H9 (cell line): ENCODE data around the gene NOVA1. TPM values are rescaled to one million over a fixed set of nuclear protein-coding genes. Genes with fewer than 3 reads are reported as not detected.

Experiments used
- DNase-seq: peaks from one replicate; pipeline ENCODE4 v3.0.0-alpha.2; 2017
- H2AFZ ChIP-seq: one replicate; pipeline ENCODE4 v1.6.1; 2013; ENCODE audit warnings: mild to moderate bottlenecking, low read length, control low read depth, moderate library complexity
- H2AK5ac ChIP-seq: 2 replicates; pipeline ENCODE4 v1.6.1; 2013; ENCODE audit warnings: low read length, control low read depth, mixed read lengths; ENCODE audit not compliant: insufficient read length
- H2BK120ac ChIP-seq: one replicate; pipeline ENCODE4 v1.6.1; 2013; ENCODE audit warnings: low read depth, mild to moderate bottlenecking, low read length, control low read depth, inconsistent platforms; ENCODE audit not compliant: poor library complexity, severe bottlenecking
- H2BK12ac ChIP-seq: 2 replicates; pipeline ENCODE4 v1.6.1; 2013; ENCODE audit warnings: low read length, control low read depth, mixed read lengths, low read depth; ENCODE audit not compliant: insufficient read length
- H2BK15ac ChIP-seq: 2 replicates; pipeline ENCODE4 v1.6.1; 2013; ENCODE audit warnings: low read depth, low read length, control low read depth
- H2BK20ac ChIP-seq: one replicate; pipeline ENCODE4 v1.6.1; 2013; ENCODE audit warnings: low read depth, mild to moderate bottlenecking, low read length, control low read depth, inconsistent platforms; ENCODE audit not compliant: poor library complexity, severe bottlenecking
- H2BK5ac ChIP-seq: 2 replicates; pipeline ENCODE4 v1.6.1; 2013; ENCODE audit warnings: low read length, control low read depth, mixed read lengths; ENCODE audit not compliant: insufficient read length
- H3K14ac ChIP-seq: 2 replicates; pipeline ENCODE4 v1.6.1; 2013; ENCODE audit warnings: low read length, control low read depth; ENCODE audit not compliant: insufficient read depth
- H3K18ac ChIP-seq: 2 replicates; pipeline ENCODE4 v1.6.1; 2013; ENCODE audit warnings: low read depth, mild to moderate bottlenecking, mixed read lengths, low read length, control low read depth; ENCODE audit not compliant: insufficient read length
- H3K23ac ChIP-seq: 2 replicates; pipeline ENCODE4 v1.6.1; 2013; ENCODE audit warnings: low read length, control low read depth, mixed read lengths, low read depth; ENCODE audit not compliant: insufficient read length
- H3K23me2 ChIP-seq: 2 replicates; pipeline ENCODE4 v1.6.1; 2013; ENCODE audit warnings: low read depth, mild to moderate bottlenecking, mixed read lengths, low read length, control low read depth; ENCODE audit not compliant: insufficient read length, poor library complexity, severe bottlenecking
- H3K27ac ChIP-seq: 2 replicates; pipeline ENCODE4 v1.5.1; 2013; ENCODE audit warnings: low read length, control low read depth, mixed read lengths, low read depth; ENCODE audit not compliant: insufficient read length
- H3K27me3 ChIP-seq: 2 replicates; pipeline ENCODE4 v1.6.1; 2013; ENCODE audit warnings: low read length, control low read depth, inconsistent platforms; ENCODE audit not compliant: insufficient read depth
- H3K4ac ChIP-seq: 2 replicates; pipeline ENCODE4 v1.6.1; 2013; ENCODE audit warnings: low read depth, mild to moderate bottlenecking, control low read depth, inconsistent platforms, low read length, moderate library complexity
- H3K4me1 ChIP-seq: 2 replicates; pipeline ENCODE4 v1.6.1; 2013; ENCODE audit warnings: low read length, control low read depth, inconsistent platforms; ENCODE audit not compliant: insufficient read depth
- H3K4me2 ChIP-seq: 2 replicates; pipeline ENCODE4 v1.6.1; 2013; ENCODE audit warnings: low read length, control low read depth, mixed read lengths; ENCODE audit not compliant: insufficient read length, insufficient read depth
- H3K56ac ChIP-seq: 2 replicates; pipeline ENCODE4 v1.6.1; 2013; ENCODE audit warnings: low read depth, mild to moderate bottlenecking, mixed read lengths, low read length, control low read depth; ENCODE audit not compliant: insufficient read length
- H3K79me1 ChIP-seq: 2 replicates; pipeline ENCODE4 v1.6.1; 2013; ENCODE audit warnings: low read depth, mild to moderate bottlenecking, moderate library complexity, low read length, control low read depth, inconsistent platforms; ENCODE audit not compliant: insufficient read depth, poor library complexity, severe bottlenecking
- H3K79me2 ChIP-seq: 2 replicates; pipeline ENCODE4 v1.6.1; 2013; ENCODE audit warnings: low read length, control low read depth, inconsistent platforms; ENCODE audit not compliant: insufficient read depth
- H3K9ac ChIP-seq: 2 replicates; pipeline ENCODE4 v1.6.1; 2013; ENCODE audit warnings: low read length, control low read depth, mixed read lengths; ENCODE audit not compliant: insufficient read length; ENCODE audit errors: extremely low read depth
- H3K9me3 ChIP-seq: one replicate; pipeline ENCODE4 v1.6.1; 2013; ENCODE audit warnings: low read depth, low read length, inconsistent platforms; ENCODE audit not compliant: control insufficient read depth
- H3T11ph ChIP-seq: one replicate; pipeline ENCODE4 v1.6.1; 2013; ENCODE audit warnings: mild to moderate bottlenecking, low read length, control low read depth, inconsistent platforms
- H4K20me1 ChIP-seq: one replicate; pipeline ENCODE4 v1.6.1; 2013; ENCODE audit not compliant: control insufficient read depth, insufficient read length, insufficient read depth
- H4K5ac ChIP-seq: 2 replicates; pipeline ENCODE4 v1.6.1; 2013; ENCODE audit warnings: low read depth, mild to moderate bottlenecking, mixed read lengths, low read length, control low read depth; ENCODE audit not compliant: insufficient read length
- H4K8ac ChIP-seq: replicated peaks from 2 replicates; pipeline ENCODE4 v1.6.1; 2013; ENCODE audit warnings: low read length, control low read depth, mixed read lengths, low read depth; ENCODE audit not compliant: insufficient read length
- H4K91ac ChIP-seq: 2 replicates; pipeline ENCODE4 v1.6.1; 2013; ENCODE audit warnings: low read depth, mild to moderate bottlenecking, moderate library complexity, mixed read lengths, low read length, control low read depth; ENCODE audit not compliant: insufficient read length
- H3K27ac Mint-ChIP-seq, 3 experiments: 2 replicates in 2 of 3; 3 replicates in 1 of 3; pipeline ENCODE4 v1.8.0; 2020 to 2021; ENCODE audit warnings: mixed read lengths in 3 of 3, mild to moderate bottlenecking in 1 of 3, moderate library complexity in 1 of 3
- H3K27me3 Mint-ChIP-seq: 2 replicates; pipeline ENCODE4 v1.8.0; 2021; ENCODE audit warnings: low read depth, mild to moderate bottlenecking, moderate library complexity, mixed read lengths
- H3K36me3 Mint-ChIP-seq, 3 experiments: 2 replicates in 2 of 3; 3 replicates in 1 of 3; pipeline ENCODE4 v1.8.0; 2020 to 2021; ENCODE audit warnings: low read depth in 3 of 3, mixed read lengths in 3 of 3; ENCODE audit not compliant: insufficient read depth in 1 of 3
- H3K4me1 Mint-ChIP-seq, 2 experiments: 2 replicates each; pipeline ENCODE4 v1.8.0; 2020; ENCODE audit warnings: mixed read lengths in 2 of 2
- H3K4me3 Mint-ChIP-seq, 2 experiments: 2 replicates in 1 of 2; 3 replicates in 1 of 2; pipeline ENCODE4 v1.8.0; 2020 to 2021; ENCODE audit warnings: mild to moderate bottlenecking in 2 of 2, mixed read lengths in 2 of 2, moderate library complexity in 1 of 2
- H3K9me3 Mint-ChIP-seq, 2 experiments: 2 replicates in 1 of 2; 3 replicates in 1 of 2; pipeline ENCODE4 v1.8.0; 2020; ENCODE audit warnings: mild to moderate bottlenecking in 2 of 2, mixed read lengths in 2 of 2, moderate library complexity in 1 of 2
- CTCF ChIP-seq: fragments of 200-600 bp; sonication (generic); conservative IDR thresholded peaks from 3 replicates; pipeline ENCODE4 v1.8.0; 2021; ENCODE audit warnings: antibody characterized with exemption, mild to moderate bottlenecking
- total RNA-seq: library from RNA; stranded (reverse); gene quantifications from 2 replicates; pipeline ENCODE4 v1.2.1, GENCODE V29; 2021

The NOVA1 gene
- total RNA-seq, 1 experiment from 2014 or later: 13.8 TPM

GRCh38 chr14:26525085-26525484, 72.7 kb downstream of the NOVA1 start:
- H3K4me2 ChIP-seq: no peak overlapping the region
- no peaks in the 10 kb centered on the region for H3K9me3 ChIP-seq
- H4K8ac ChIP-seq: no peak overlapping the region
- H3K14ac ChIP-seq: no peak overlapping the region
- no peak overlapping the region for H3K27ac ChIP-seq
- no peaks in the 10 kb centered on the region for H3K23me2 ChIP-seq
- Mint-ChIP-seq H3K9me3 (no peaks in the 10 kb centered on the region), H3K4me1 (peaks cover 4 to 5% of the 10 kb centered on the region in 2 experiments; a peak in 2 of 4 replicates), H3K27ac (no peak overlapping the region), H3K4me3 (no peak overlapping the region), H3K36me3 (peaks cover 0 to 3% (median 0%) of the 10 kb centered on the region in 3 experiments; a peak in 2 of 7 replicates), H3K27me3 (no peaks in the 10 kb centered on the region)
- H3K4me1 ChIP-seq: no peaks in the 10 kb centered on the region; the same call in 1 of the 2 replicates
- no peak overlapping the region for H2BK120ac ChIP-seq
- no peak overlapping the region for H3K9ac ChIP-seq
- no peak overlapping the region for H2BK5ac ChIP-seq
- H2AFZ ChIP-seq: no peak overlapping the region
- no peak overlapping the region for H3K56ac ChIP-seq
- no peaks in the 10 kb centered on the region for H4K20me1 ChIP-seq
- no peak overlapping the region for H2BK15ac ChIP-seq
- H4K5ac ChIP-seq: no peak overlapping the region
- no peaks in the 10 kb centered on the region for H3K79me1 ChIP-seq
- H2BK20ac ChIP-seq: no peak overlapping the region
- H3T11ph ChIP-seq: no peak overlapping the region
- H3K79me2 ChIP-seq: no peaks in the 10 kb centered on the region
- H3K23ac ChIP-seq: no peak overlapping the region
- H2AK5ac ChIP-seq: no peak overlapping the region
- DNase-seq: no peak
- TF ChIP-seq CTCF: no peak
- no peak overlapping the region for H3K4ac ChIP-seq
- H3K18ac ChIP-seq: no peak overlapping the region
- no peak overlapping the region for H2BK12ac ChIP-seq
- no peaks in the 10 kb centered on the region for H3K27me3 ChIP-seq
- no peak overlapping the region for H4K91ac ChIP-seq
